GM19238 (cell line): ENCODE measurements around the gene MYO15B.

Source experiments
- DNase-seq: peaks from one replicate; pipeline ENCODE4 v3.0.0; 2011; ENCODE audit warnings: low spot score; ENCODE audit not compliant: insufficient read length

The MYO15B gene

DNA sequence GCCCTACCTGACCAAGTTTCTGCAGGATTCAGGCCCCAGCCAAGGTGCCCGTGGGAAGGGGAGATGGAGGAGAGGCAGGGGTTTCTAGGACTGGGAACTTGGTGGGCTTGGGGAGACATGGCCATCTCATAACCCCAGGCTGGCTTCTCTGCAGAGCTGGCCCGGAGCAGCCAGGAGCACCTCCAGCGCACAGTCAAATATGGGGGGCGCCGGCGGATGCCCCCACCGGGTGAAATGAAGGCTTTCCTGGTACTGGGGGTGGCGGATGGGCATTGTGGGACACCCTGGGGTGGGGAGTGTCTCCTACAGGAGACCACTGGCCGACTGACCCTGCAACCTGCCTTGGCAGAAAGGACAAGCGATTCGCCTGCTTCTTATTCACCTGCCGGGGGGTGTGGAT is 36.4 kb downstream of the MYO15B start:
- no peak for DNase-seq

GRCh38 chr17:75624714-75625345 is 37.2 kb downstream of the MYO15B start:
- no peak for DNase-seq

DNA sequence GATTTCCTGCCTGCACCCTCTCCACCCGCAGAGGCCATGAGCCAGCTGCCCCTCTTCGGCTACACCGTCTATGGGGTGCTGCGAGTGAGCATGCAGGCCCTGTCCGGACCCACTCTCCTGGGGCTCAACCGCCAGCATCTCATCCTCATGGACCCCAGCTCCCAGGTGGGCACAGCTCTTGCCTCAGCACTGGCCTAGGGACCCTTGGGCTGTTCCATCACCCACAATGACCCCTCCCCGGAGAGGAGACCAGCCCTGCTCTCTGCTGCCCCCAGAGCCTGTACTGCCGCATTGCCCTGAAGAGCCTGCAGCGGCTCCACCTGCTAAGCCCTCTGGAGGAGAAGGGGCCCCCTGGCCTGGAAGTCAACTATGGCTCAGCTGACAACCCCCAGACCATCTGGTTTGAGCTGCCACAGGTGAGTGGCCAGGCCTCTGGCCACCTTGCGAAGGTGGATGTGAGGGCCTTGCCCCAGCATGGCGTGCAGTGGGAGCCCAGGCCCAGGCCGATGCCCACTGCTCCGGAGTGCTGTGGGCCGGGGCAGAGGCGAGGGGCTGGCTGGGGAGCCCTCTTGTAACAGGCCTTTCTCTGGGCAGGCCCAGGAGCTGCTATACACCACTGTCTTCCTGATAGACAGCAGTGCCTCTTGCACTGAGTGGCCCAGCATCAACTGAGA is 38.4 kb downstream of the MYO15B start:
- peak; percentile 59 for DNase-seq

DNA sequence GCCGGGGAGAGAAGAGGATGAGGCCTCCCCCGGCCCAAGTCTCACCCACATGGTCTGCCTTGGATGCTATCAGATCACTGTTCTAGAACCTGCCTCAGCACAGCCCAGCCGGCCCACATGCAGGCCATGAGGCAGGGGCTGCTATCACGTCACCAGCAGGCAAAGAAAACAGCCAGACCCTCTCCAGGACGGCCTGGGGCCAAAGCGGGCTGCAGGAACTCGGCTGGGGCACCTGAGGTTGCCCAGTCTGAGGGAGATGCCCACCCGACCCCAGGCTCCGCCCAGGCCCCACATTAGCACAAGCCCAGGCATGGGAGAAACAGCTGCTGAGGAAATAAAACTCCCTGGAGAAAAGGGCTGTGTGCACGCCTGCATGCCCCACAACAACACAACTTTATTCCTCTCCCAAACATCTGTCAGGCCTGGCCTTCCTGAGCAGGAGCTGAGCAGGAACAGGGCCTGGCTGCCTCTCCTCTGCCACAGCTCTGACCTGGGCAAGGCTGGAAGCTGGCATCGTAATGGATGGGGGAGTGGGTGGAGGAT is 39.0 kb downstream of the MYO15B start:
- no peak for DNase-seq

GRCh38 chr17:75627094-75627493 is 39.5 kb downstream of the MYO15B start:
- no peak for DNase-seq

DNA sequence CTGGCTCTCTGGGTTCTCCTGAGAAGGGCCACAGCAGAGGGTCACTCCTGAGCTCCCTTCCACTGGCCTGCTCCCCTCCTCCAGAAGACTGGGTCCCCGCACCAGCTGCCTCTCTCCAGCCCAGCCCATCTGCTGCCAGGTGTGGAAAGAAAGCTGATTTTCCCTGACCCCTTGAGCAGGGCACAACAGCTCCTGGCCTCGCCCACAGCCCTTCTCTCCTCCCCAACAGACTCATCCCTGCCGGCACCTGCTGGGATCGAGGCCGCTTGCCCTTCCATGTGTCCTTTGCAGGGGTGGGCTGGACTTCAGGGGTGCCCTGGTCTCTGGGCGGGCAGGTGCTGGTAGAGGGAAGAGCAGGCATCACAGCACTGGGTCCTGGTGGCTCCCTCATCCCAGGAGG is 40.8 kb downstream of the MYO15B start:
- no peak for DNase-seq

- DNase-seq: no peak
Measured at GRCh38 chr17:75629157-75629556, 41.6 kb downstream of the MYO15B start.

GRCh38 chr17:75630071-75630917 is 42.7 kb downstream of the MYO15B start:
- DNase-seq: no peak

- no peak for DNase-seq
Measured at GRCh38 chr17:75631353-75631752, 43.8 kb downstream of the MYO15B start.

GRCh38 chr17:75632428-75632827 is 44.8 kb downstream of the MYO15B start:
- no peak for DNase-seq

GRCh38 chr17:75632863-75633485 is 45.4 kb downstream of the MYO15B start, which contains the start of gene SMIM5:
Gene SMIM5 (plus strand): TSS chr17:75633434. CDS start chr17:75640202, 6,768 bp downstream.
- peak; percentile 90 for DNase-seq

DNA sequence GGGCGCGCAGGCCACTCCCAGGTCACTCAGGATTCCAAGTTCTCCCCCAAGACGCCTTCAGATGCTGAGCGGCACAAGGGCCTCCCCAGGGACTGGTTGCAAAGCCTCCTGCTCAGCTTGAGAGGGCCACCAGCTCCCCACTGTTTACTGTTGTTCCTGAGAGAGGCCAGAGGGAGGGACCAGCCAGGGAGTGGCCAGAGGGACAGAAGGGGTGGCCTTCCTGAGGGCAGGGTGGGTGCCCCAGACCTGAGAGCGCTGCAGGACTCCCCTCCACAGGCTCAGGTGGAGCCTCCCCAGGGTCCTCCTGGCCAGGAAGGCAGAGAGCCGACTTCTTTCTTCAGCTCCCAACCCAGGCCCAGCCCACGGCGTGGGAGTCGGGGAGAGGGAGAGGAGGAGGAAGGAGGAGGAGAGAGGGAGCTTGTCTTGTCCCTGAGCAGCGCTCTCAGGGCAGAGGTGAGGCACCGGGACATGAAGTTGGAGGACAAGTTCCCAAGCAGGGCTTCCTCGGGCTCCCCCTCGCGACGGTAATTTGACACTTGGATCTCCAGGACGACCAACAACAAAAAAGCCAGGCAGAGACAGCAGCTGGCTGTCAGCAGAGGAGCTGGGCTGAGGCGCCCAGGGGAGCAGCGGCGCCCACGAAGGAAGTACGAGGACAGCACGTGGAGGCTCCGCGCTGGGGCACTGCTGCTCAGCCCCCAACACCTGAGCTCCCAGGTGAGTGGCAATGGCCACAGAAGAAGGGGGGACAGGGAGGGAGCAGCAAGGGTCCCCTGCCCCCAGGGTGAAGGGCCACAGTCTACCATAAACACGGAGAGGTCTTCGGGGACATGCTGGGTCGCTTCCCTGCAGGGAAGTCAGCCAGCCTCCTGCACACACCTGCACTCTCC is 46.1 kb downstream of the MYO15B start:
- peak; percentile 82 for DNase-seq

DNA sequence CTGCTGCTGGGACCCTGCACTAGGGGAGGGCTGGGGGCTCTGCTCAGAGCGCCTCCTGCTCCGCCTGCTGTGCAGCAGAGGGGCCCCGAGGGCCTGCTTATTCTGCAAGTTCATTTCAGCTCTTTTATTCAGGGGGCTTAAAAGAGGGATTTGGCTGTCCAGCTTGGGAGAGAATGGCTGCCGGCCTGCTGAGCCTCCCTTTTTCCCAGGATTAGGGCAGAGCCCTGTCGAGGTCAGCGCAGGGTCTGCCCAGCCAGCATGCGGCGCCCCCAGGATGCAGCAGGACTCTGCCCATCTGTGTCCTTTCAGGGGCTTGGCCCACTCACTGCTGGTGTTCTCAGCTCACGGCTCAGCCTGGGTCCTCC is 46.8 kb downstream of the MYO15B start:
- DNase-seq: no peak

GRCh38 chr17:75634754-75635609 is 47.4 kb downstream of the MYO15B start:
- DNase-seq: no peak

- DNase-seq: no peak
Measured at GRCh38 chr17:75635610-75636202, 48.1 kb downstream of the MYO15B start.

GRCh38 chr17:75636381-75637142 is 49.0 kb downstream of the MYO15B start:
- DNase-seq: no peak

DNA sequence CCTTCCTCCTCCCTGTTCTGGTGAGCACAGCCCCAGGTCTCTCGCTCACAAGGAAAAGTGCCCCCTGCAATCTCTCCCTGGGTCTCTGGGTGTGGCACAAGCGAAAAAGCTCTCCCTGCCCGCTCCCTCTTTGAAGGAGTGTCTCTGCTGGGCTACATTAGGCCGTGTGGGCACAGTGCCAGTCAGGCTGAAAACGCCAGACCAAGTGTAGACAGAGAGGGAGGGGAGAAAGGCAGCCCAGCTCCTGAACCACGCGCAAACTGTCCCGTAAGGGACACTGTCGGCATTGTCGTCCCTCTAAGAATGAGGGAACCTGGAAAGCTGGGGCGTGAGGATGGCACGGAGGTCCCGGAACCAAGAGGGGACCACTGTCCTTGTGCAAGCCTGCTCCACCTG is 49.5 kb downstream of the MYO15B start:
- DNase-seq: no peak

DNA sequence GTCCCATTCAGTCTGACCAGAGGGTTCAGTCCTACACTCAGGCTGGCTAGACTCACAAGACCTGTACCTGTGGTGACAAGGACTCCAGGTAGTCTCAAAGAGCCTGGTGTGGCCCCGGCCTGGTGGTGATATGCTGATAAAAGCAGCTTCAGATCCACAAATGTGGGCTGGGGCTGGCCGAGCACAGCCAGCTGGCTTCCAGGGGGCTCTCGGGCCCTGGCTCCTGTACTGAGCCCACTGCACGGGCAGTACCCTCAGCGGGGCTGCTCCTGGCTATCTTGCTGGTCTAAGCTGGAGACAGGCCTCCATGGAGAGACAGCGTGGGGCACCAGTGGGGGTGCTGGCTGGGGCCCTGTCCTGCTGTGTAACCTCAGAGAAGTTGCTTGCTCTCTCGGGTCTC is 50.0 kb downstream of the MYO15B start:
- no peak for DNase-seq
